OCI-LY7 (cell line): ENCODE results near the gene DMRT1. TPM values are rescaled to one million over a fixed set of nuclear protein-coding genes. Genes with fewer than 3 reads are reported as not detected.

Source experiments
- BruUV-seq: library from RNA; stranded (reverse); fragments of 400-500 nt; replicated peaks from 2 replicates; lab custom pipeline; 2021; lab: Mats Ljungman, UMichigan
- CTCF ChIA-PET: fragments of 300-600 bp; sonication (Branson Sonifier 250); formaldehyde crosslinking; loops from one replicate; lab custom pipeline; 2022; ENCODE audit warnings: antibody characterized with exemption; ENCODE audit not compliant: unreplicated experiment; lab: Charles Lee
- POLR2A ChIA-PET: fragments of 300-600 bp; sonication (Branson Sonifier 250); formaldehyde crosslinking; loops from one replicate; lab custom pipeline; 2022; ENCODE audit warnings: antibody characterized with exemption; lab: Charles Lee
- DNase-seq: peaks from one replicate; pipeline ENCODE4 v3.0.0-alpha.2; 2015; ENCODE audit warnings: low spot score
- H2AFZ ChIP-seq: fragments of 200-600 bp; sonication (generic), shearing (Covaris generic); 2 replicates; pipeline ENCODE4 v1.6.1; 2014; ENCODE audit warnings: mild to moderate bottlenecking, antibody characterized with exemption, low read length, moderate library complexity
- H3K27ac ChIP-seq: fragments of 200-600 bp; sonication (generic); 2 replicates; pipeline ENCODE4 v1.5.1; 2014; ENCODE audit warnings: mixed run types, low read depth, mild to moderate bottlenecking, moderate library complexity, low read length, inconsistent platforms; ENCODE audit not compliant: poor library complexity, severe bottlenecking
- H3K36me3 ChIP-seq: fragments of 200-600 bp; sonication (generic); 2 replicates; pipeline ENCODE4 v1.6.1; 2014; ENCODE audit warnings: mild to moderate bottlenecking, antibody characterized with exemption, low read length, moderate library complexity, mixed read lengths; ENCODE audit not compliant: insufficient read depth
- H3K4me1 ChIP-seq: fragments of 200-600 bp; sonication (generic); 2 replicates; pipeline ENCODE4 v1.5.1; 2014; ENCODE audit warnings: mild to moderate bottlenecking, low read length; ENCODE audit not compliant: insufficient read depth, poor library complexity, severe bottlenecking
- H3K4me2 ChIP-seq: fragments of 200-600 bp; sonication (generic); 2 replicates; pipeline ENCODE4 v1.6.1; 2014; ENCODE audit warnings: mild to moderate bottlenecking, low read length
- H3K4me3 ChIP-seq: fragments of 200-600 bp; sonication (generic); 2 replicates; pipeline ENCODE4 v1.5.1; 2014; ENCODE audit warnings: mild to moderate bottlenecking, low read depth, low read length; ENCODE audit not compliant: poor library complexity, severe bottlenecking
- H3K79me2 ChIP-seq: fragments of 200-600 bp; sonication (generic); 2 replicates; pipeline ENCODE4 v1.6.1; 2016; ENCODE audit warnings: low read depth, mild to moderate bottlenecking, low read length, moderate library complexity, mixed read lengths; ENCODE audit not compliant: insufficient read depth
- H3K9me2 ChIP-seq: fragments of 200-600 bp; sonication (generic); 2 replicates; pipeline ENCODE4 v1.6.1; 2016; ENCODE audit warnings: mild to moderate bottlenecking, low read length, mixed read lengths; ENCODE audit not compliant: insufficient read depth
- H3K9me3 ChIP-seq: fragments of 200-600 bp; sonication (generic); 2 replicates; pipeline ENCODE4 v1.6.1; 2014; ENCODE audit warnings: mild to moderate bottlenecking, mixed run types, low read length, mixed read lengths
- H4K20me1 ChIP-seq: fragments of 200-600 bp; sonication (generic); 2 replicates; pipeline ENCODE4 v1.6.1; 2014; ENCODE audit warnings: mild to moderate bottlenecking, antibody characterized with exemption, low read length, moderate library complexity, mixed read lengths; ENCODE audit not compliant: insufficient read depth
- EZH2phosphoT487 ChIP-seq: fragments of 200-600 bp; sonication (generic); IDR thresholded peaks from 2 replicates; pipeline ENCODE4 v1.6.1; 2018; ENCODE audit warnings: low read depth, borderline replicate concordance, mild to moderate bottlenecking, mixed run types, antibody characterized with exemption, low read length, moderate library complexity, mixed read lengths
- intact Hi-C: fragments of 100-400 bp; cut with micrococcal nuclease; formaldehyde crosslinking; loops from one replicate; pipeline ENCODE4 v1.10.0; 2022; ENCODE audit not compliant: unreplicated experiment
- total RNA-seq, 2 experiments: library from RNA; depleted of rRNA in 1 of 2; stranded (reverse); fragments of >200 nt in 1 of 2; shearing (Covaris generic) in 1 of 2; gene quantifications; 2 replicates each; pipeline ENCODE4 v1.2.3, GENCODE V29; 2014 to 2022
- TF ChIP-seq, protein P1 (sequence below): fragments of 200-600 bp; sonication (generic); conservative IDR thresholded peaks from 2 replicates; pipeline ENCODE4 v1.5.1; 2014; ENCODE audit warnings: mild to moderate bottlenecking, antibody characterized with exemption, low read length, moderate library complexity, mixed read lengths

DMRT1 gene
- total RNA-seq, 2 experiments from 2014 or later = not detected

GRCh38 chr9:903886-904285 lies 62.4 kb downstream of the DMRT1 start:
- CTCF ChIA-PET = no interaction called here
- no TSS peak for BruUV-seq

DNA sequence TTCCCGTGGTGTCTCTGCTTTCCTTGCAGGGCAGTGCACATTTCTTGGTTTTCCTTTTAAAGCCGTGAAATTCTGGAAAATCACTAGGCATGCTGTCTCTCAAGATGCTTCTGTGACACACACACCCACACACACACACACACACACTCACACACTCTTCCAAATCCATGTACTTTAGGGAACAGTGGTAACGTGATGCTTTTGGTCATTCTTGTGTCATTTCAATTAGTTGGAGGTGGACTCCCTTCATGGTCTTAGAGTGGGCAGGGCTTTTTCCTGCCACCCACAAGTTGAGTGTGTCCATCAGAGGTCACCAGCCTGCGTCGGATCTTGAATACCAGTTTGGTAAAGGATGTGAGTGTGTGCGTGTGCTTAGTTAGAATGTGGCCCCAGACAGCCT lies 64.4 kb downstream of the DMRT1 start:
- ChIA-PET POLR2A (interaction anchor here (0.8 kb wide), 1 partner anchor 188 kb away, joined by 3 read pairs; no protein-coding TSS in a partner anchor), CTCF (no interaction called here)
- no peak for DNase-seq
- Histone ChIP-seq H4K20me1 (no peaks in the 10 kb centered on the region), H3K4me1 (no peaks in the 10 kb centered on the region), H3K4me3 (no peak overlapping the region), H3K36me3 (no peaks in the 10 kb centered on the region), H3K9me3 (no peaks in the 10 kb centered on the region), H2AFZ (no peak overlapping the region), H3K27ac (no peak overlapping the region), H3K9me2 (no peaks in the 10 kb centered on the region), H3K79me2 (no peaks in the 10 kb centered on the region), H3K4me2 (no peak overlapping the region)
- intact Hi-C loops = no loop called here
- TF ChIP-seq, protein P1, sequence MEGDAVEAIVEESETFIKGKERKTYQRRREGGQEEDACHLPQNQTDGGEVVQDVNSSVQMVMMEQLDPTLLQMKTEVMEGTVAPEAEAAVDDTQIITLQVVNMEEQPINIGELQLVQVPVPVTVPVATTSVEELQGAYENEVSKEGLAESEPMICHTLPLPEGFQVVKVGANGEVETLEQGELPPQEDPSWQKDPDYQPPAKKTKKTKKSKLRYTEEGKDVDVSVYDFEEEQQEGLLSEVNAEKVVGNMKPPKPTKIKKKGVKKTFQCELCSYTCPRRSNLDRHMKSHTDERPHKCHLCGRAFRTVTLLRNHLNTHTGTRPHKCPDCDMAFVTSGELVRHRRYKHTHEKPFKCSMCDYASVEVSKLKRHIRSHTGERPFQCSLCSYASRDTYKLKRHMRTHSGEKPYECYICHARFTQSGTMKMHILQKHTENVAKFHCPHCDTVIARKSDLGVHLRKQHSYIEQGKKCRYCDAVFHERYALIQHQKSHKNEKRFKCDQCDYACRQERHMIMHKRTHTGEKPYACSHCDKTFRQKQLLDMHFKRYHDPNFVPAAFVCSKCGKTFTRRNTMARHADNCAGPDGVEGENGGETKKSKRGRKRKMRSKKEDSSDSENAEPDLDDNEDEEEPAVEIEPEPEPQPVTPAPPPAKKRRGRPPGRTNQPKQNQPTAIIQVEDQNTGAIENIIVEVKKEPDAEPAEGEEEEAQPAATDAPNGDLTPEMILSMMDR = no peak
- no peak for TF ChIP-seq EZH2phosphoT487
- no TSS peak for BruUV-seq

More at GRCh38 chr9:903886-904285, 62.4 kb downstream of the DMRT1 start:
- intact Hi-C loops = no loop called here
- H3K9me2 ChIP-seq = no peaks in the 10 kb centered on the region
- POLR2A ChIA-PET = interaction anchor here (0.7 to 1.4 kb wide), 2 partner anchors 10 to 99 kb away, joined by 3 read pairs; no protein-coding TSS in a partner anchor
- H3K79me2 ChIP-seq = no peaks in the 10 kb centered on the region
- H3K4me3 ChIP-seq = no peak overlapping the region
- no peak overlapping the region for H3K4me2 ChIP-seq
- H3K9me3 ChIP-seq = no peaks in the 10 kb centered on the region
- no peak overlapping the region for H3K27ac ChIP-seq
- no peak for DNase-seq
- H3K4me1 ChIP-seq = peaks cover 10% of the 10 kb centered on the region
- TF ChIP-seq, protein P1 = no peak
- TF ChIP-seq EZH2phosphoT487 = no peak
- H2AFZ ChIP-seq = no peak overlapping the region
- H4K20me1 ChIP-seq = no peaks in the 10 kb centered on the region
- H3K36me3 ChIP-seq = no peaks in the 10 kb centered on the region

GRCh38 chr9:908536-909205 lies 67.2 kb downstream of the DMRT1 start:
- POLR2A ChIA-PET = interaction anchor here (0.6 to 0.7 kb wide), 3 partner anchors 13 to 1208 kb away, joined by 3 to 4 read pairs (median 3); no protein-coding TSS in a partner anchor
- no peak overlapping the region for H3K4me2 ChIP-seq
- intact Hi-C loops = no loop called here
- H2AFZ ChIP-seq = no peak overlapping the region
- H3K4me1 ChIP-seq = no peaks in the 10 kb centered on the region
- H3K79me2 ChIP-seq = no peaks in the 10 kb centered on the region
- DNase-seq = no peak
- no peaks in the 10 kb centered on the region for H3K9me3 ChIP-seq
- no peak overlapping the region for H3K4me3 ChIP-seq
- BruUV-seq = no TSS peak
- H3K9me2 ChIP-seq = no peaks in the 10 kb centered on the region
- TF ChIP-seq, protein P1 = no peak
- no peak for TF ChIP-seq EZH2phosphoT487
- H3K36me3 ChIP-seq = no peaks in the 10 kb centered on the region
- no peak overlapping the region for H3K27ac ChIP-seq
- H4K20me1 ChIP-seq = no peaks in the 10 kb centered on the region
- CTCF ChIA-PET = no interaction called here
